Uterus (tissue), 4 donors: ENCODE results near the gene TRDMT1. TPM values are rescaled to one million over a fixed set of nuclear protein-coding genes. Genes with fewer than 3 reads are reported as not detected.
"Not testable (repeated sequence)": the region's sequence is repeated elsewhere in the genome, so short reads cannot be mapped to it uniquely, and the experiment has no call there.

Experiments
- DNase-seq, 2 donors: peaks; one replicate each; pipeline ENCODE4 v3.0.0-alpha.2; 2019 to 2020
- H3K27ac ChIP-seq, 2 donors: fragments of 200-600 bp; sonication (generic); 1 replicate in 1 of 2; 2 replicates in 1 of 2; pipeline ENCODE4 v1.5.1; 2016 to 2018
- H3K27me3 ChIP-seq, 2 donors: fragments of 200-600 bp; sonication (generic); one replicate each; pipeline ENCODE4 v1.5.1; 2018 to 2019; ENCODE audit warnings: control low read depth in 1 of 2
- H3K36me3 ChIP-seq, 2 donors: fragments of 200-600 bp; sonication (generic); one replicate each; pipeline ENCODE4 v1.5.1; 2019; ENCODE audit warnings: control low read depth in 1 of 2
- H3K4me1 ChIP-seq, 2 donors: fragments of 200-600 bp; sonication (generic); one replicate each; pipeline ENCODE4 v1.5.1; 2018 to 2019; ENCODE audit warnings: control low read depth in 1 of 2
- H3K4me3 ChIP-seq, 2 donors: fragments of 200-600 bp; sonication (generic); 1 replicate in 1 of 2; 2 replicates in 1 of 2; pipeline ENCODE4 v1.5.1; 2018 to 2019; ENCODE audit warnings: mild to moderate bottlenecking in 1 of 2
- H3K9me3 ChIP-seq, 2 donors: fragments of 200-600 bp; sonication (generic); one replicate each; pipeline ENCODE4 v1.5.1; 2019; ENCODE audit warnings: control low read depth in 1 of 2
- POLR2A ChIP-seq, 2 donors: fragments of 450-650 bp; IDR thresholded peaks; one replicate each; pipeline ENCODE4 v1.6.1; 2016; ENCODE audit warnings: antibody characterized with exemption in 2 of 2, mild to moderate bottlenecking in 1 of 2, moderate library complexity in 1 of 2
- intact Hi-C: fragments of 100-400 bp; cut with DNase I; formaldehyde crosslinking; loops from one replicate; pipeline ENCODE4 v1.15.1; 2023; ENCODE audit warnings: low total_unique reads
- total RNA-seq, 4 donors: library from RNA; depleted of rRNA in 3 of 4; stranded (reverse); fragments of >200 nt in 3 of 4; gene quantifications; one replicate each; pipeline versions ENCODE4 v1.1.0 to v1.2.4, GENCODE V29; 2014 to 2023
- TF ChIP-seq, protein P1 (sequence below), 4 experiments: fragments of 200-600 bp in 2 of 4; fragments of 450-650 bp in 2 of 4; sonication (generic) in 2 of 4; IDR thresholded peaks; one replicate each; pipeline ENCODE4 v1.5.1; 2016 to 2019; ENCODE audit warnings: antibody characterized with exemption in 4 of 4, mild to moderate bottlenecking in 2 of 4, moderate library complexity in 1 of 4
- donor health status: DM: yes; HTN: yes; CAD: no.

The TRDMT1 gene
- total RNA-seq, 4 donors from 2014 or later, result 2.6 to 25.4 (median 14.8) TPM

DNA sequence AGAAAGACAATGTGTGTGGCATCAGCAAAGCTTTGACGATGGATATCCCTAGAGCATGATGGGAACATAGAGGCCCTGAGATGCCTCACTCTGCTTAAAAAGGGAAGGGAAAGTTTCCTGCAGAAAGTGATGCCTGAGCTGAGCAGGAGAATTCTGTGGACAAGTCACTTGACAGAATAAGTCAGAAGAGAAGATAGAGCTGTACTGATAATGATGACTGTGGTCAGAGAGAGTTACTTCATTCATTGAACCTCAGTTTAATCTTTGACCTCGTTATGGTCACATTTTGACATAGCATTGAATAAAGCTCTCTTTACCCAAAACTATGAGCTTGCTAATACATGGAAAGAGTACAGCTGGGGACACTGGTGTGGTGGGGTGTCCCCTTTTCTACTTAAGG is 79.4 kb downstream of the TRDMT1 start:
- no peak overlapping the region for H3K4me3 ChIP-seq
- H3K4me1 ChIP-seq, result no peaks in the 10 kb centered on the region
- TF ChIP-seq, protein P1, sequence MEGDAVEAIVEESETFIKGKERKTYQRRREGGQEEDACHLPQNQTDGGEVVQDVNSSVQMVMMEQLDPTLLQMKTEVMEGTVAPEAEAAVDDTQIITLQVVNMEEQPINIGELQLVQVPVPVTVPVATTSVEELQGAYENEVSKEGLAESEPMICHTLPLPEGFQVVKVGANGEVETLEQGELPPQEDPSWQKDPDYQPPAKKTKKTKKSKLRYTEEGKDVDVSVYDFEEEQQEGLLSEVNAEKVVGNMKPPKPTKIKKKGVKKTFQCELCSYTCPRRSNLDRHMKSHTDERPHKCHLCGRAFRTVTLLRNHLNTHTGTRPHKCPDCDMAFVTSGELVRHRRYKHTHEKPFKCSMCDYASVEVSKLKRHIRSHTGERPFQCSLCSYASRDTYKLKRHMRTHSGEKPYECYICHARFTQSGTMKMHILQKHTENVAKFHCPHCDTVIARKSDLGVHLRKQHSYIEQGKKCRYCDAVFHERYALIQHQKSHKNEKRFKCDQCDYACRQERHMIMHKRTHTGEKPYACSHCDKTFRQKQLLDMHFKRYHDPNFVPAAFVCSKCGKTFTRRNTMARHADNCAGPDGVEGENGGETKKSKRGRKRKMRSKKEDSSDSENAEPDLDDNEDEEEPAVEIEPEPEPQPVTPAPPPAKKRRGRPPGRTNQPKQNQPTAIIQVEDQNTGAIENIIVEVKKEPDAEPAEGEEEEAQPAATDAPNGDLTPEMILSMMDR (IDR thresholded peaks at IDR 0.05), result no peak
- no peak for TF ChIP-seq POLR2A (IDR thresholded peaks at IDR 0.05)
- no peak for DNase-seq
- no peak overlapping the region for H3K27ac ChIP-seq
- intact Hi-C loops, result no loop called here
- H3K9me3 ChIP-seq, result no peaks in the 10 kb centered on the region
- no peaks in the 10 kb centered on the region for H3K36me3 ChIP-seq
- no peaks in the 10 kb centered on the region for H3K27me3 ChIP-seq

DNA sequence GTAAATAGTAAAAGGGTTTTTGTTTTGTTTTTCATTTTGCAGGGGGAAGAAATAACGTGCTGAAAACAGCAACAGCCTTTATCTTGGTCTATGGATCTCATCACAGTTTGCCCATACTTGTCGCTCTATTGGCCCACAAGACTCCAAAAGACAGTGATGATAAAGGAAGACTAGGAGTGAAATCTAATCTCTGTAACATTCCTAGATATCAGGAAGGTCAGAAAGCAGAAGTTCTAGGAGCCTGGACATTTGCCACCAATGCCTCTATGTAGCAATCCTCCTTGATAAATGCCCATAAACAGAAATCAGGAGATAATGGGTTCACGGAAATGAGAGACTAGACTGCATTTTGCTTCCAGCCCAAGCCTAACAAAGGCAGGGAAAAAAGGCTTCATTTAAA is 80.8 kb downstream of the TRDMT1 start:
- Histone ChIP-seq H3K27me3 (no peaks in the 10 kb centered on the region), H3K4me3 (no peak overlapping the region), H3K9me3 (no peaks in the 10 kb centered on the region), H3K36me3 (no peaks in the 10 kb centered on the region), H3K27ac (no peak overlapping the region), H3K4me1 (no peaks in the 10 kb centered on the region)
- TF ChIP-seq, protein P1 (IDR thresholded peaks at IDR 0.05), result no peak
- no peak for TF ChIP-seq POLR2A (IDR thresholded peaks at IDR 0.05)
- intact Hi-C loops, result no loop called here
- no peak for DNase-seq

DNA sequence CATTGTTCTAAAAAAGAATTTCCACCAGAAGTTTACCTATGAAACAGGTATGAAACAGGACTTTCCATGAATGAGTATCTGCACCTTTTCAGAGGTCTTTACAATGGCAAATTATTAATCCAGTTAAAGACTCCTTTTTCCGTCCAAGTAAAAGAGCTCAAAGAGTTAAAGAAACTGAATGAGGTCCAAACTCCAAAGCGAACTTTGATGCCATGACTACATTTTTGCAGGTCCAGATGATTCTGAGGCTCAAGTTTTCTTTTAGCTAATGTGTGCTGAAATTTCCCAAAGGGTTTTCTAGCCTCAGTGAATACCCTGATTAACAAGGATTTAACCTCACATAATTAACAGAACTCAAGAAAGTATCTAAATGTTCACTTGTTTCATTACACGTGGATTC is 81.6 kb downstream of the TRDMT1 start:
- Histone ChIP-seq H3K27me3 (no peaks in the 10 kb centered on the region), H3K4me3 (no peak overlapping the region), H3K9me3 (no peaks in the 10 kb centered on the region), H3K4me1 (no peaks in the 10 kb centered on the region), H3K27ac (no peak overlapping the region), H3K36me3 (no peaks in the 10 kb centered on the region)
- intact Hi-C loops, result no loop called here
- TF ChIP-seq, protein P1 (IDR thresholded peaks at IDR 0.05), result no peak
- no peak for TF ChIP-seq POLR2A (IDR thresholded peaks at IDR 0.05)
- DNase-seq, result no peak

DNA sequence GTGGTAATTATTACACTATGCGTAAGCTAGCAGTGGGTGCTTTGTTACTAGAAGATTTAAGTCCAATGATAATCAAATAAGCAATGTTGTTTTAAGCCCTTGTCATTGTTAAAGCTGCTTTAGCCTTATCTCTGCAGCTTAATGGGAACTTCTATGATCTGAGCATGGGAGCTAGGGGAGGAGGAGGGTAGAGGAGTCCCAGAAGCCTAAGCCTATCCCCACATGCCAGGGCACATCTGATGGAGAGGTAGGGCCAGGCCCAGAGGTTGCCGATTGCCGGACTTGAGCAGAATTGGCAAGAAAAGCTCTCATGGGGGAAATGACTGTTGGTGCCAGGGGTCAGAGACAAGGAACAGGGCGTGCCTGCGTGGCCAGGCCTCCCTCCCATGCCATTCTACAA is 85.3 kb downstream of the TRDMT1 start:
- Histone ChIP-seq H3K36me3 (no peaks in the 10 kb centered on the region), H3K27me3 (no peaks in the 10 kb centered on the region), H3K9me3 (no peaks in the 10 kb centered on the region), H3K4me1 (no peaks in the 10 kb centered on the region), H3K27ac (no peak overlapping the region), H3K4me3 (no peak overlapping the region)
- TF ChIP-seq, protein P1 (IDR thresholded peaks at IDR 0.05), result no peak
- no peak for TF ChIP-seq POLR2A (IDR thresholded peaks at IDR 0.05)
- intact Hi-C loops, result no loop called here
- DNase-seq, result peak in 1 of 2 donors; percentile 28

DNA sequence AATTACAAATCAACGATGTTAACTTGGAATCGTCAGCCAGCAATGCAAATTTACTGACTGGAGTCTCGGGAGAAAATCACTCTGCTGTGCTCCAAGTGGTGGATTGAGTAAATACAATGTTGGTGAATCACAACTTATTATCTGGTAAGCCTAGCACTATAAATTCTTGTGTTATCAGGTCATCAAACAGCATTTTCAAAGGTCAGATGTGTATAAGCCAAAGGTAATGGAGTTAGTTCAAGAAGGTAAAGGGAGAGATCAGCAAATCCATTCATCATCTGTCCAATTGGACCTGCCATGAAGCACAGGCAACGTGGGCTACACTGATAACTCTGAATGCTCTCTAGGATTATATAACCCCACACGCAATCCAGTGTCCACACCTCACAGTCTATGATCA is 85.8 kb downstream of the TRDMT1 start:
- intact Hi-C loops, result no loop called here
- DNase-seq, result no peak
- Histone ChIP-seq H3K4me3 (no peak overlapping the region), H3K36me3 (no peaks in the 10 kb centered on the region), H3K27ac (no peak overlapping the region), H3K27me3 (no peaks in the 10 kb centered on the region), H3K4me1 (no peaks in the 10 kb centered on the region), H3K9me3 (no peaks in the 10 kb centered on the region)
- TF ChIP-seq POLR2A (IDR thresholded peaks at IDR 0.05), result no peak
- TF ChIP-seq, protein P1 (IDR thresholded peaks at IDR 0.05), result no peak

DNA sequence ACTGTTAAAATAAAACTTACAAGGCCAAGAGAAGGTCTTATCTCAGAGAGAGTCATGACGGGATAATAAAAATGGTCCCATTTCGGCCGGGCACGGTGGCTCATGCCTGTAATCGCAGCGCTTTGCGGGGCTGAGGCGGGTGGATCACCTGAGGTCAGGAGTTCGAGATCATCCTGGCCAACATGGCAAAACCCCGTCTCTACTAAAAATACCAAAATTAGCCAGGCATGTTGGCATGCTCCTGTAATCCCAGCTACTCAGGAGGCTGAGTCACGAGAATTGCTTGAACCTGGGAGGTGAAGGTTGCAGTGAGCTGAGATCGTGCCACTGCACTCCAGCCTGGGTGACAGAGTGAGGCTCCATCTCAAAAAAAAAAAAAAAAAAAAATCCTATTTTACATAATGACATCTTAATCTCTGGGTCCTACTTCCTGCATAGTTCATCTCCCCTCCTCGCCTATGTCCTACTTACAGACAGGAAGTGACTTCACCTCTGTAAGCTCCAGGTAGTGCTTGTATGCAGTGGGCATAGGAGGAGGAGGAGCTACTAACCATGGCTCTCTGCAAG is 86.5 kb downstream of the TRDMT1 start:
- H3K27me3 ChIP-seq, DNase-seq: not testable (repeated sequence)

More for the DNA sequence above, 86.5 kb downstream of the TRDMT1 start:
- H3K4me3 ChIP-seq, H3K4me1 ChIP-seq, H3K9me3 ChIP-seq, H3K27ac ChIP-seq, intact Hi-C loops, H3K36me3 ChIP-seq: not testable (repeated sequence)
